MG63 (cell line): ENCODE results near the gene L2HGDH. TPM values are rescaled to one million over a fixed set of nuclear protein-coding genes. Genes with fewer than 3 reads are reported as not detected.
"Not testable (repeated sequence)": the region's sequence is repeated elsewhere in the genome, so short reads cannot be mapped to it uniquely, and the experiment has no call there.

Experiments used
- DNase-seq: peaks from one replicate; pipeline ENCODE4 v3.0.0-alpha.2; 2020
- H3K27me3 ChIP-seq: fragments of 250-450 bp; sonication (Bioruptor Pico); 2 replicates; pipeline ENCODE4 v1.5.1; 2020; ENCODE audit warnings: mild to moderate bottlenecking, moderate library complexity
- H3K36me3 ChIP-seq: fragments of 250-450 bp; sonication (Bioruptor Pico); 2 replicates; pipeline ENCODE4 v1.5.1; 2020; ENCODE audit warnings: mild to moderate bottlenecking, moderate library complexity
- H3K4me3 ChIP-seq: fragments of 250-450 bp; sonication (Bioruptor Pico); 2 replicates; pipeline ENCODE4 v1.5.1; 2020; ENCODE audit warnings: mild to moderate bottlenecking, moderate library complexity
- H3K9me3 ChIP-seq: fragments of 250-450 bp; sonication (Bioruptor Pico); 2 replicates; pipeline ENCODE4 v1.5.1; 2020; ENCODE audit warnings: mild to moderate bottlenecking, moderate library complexity
- total RNA-seq: library from RNA; depleted of rRNA; stranded (reverse); fragments of >200 nt; shearing (Covaris generic); gene quantifications from 2 replicates; pipeline ENCODE4 v1.2.3, GENCODE V29; 2014; ENCODE audit warnings: low replicate concordance

The L2HGDH gene
- total RNA-seq, 1 experiment from 2014 or later, result 12.5 TPM

DNA sequence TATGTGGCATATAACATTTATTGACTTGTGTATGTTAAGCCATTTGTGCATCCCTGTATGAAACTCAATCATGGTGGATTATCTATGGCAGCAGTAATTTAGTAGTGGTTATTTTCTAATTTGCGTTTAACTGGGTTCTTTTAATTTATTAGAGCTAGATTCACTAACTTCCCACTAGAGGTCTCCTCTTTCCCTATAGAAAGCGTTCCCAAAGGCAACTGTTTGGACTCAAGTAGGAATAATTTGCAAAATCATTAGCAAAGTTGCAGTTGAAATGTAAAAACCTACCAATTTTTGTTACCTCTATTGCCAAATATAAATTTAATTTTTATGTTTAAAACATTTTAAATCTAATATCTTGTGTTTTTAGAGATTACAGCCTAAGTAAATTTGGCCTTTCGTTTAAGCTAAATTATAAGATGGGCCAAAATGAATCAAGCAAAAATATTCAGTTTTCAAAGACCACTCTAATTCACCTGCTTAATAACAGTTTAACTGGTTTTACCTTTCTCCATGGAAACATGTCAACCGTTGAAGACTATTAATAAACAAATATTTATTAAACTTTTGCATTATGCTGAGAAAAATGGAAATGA, 6.1 kb upstream of the L2HGDH start:
- Histone ChIP-seq H3K4me3 (no peak overlapping the region), H3K36me3 (no peaks in the 10 kb centered on the region), H3K9me3 (no peaks in the 10 kb centered on the region), H3K27me3 (no peaks in the 10 kb centered on the region)
- DNase-seq, result no peak

DNA sequence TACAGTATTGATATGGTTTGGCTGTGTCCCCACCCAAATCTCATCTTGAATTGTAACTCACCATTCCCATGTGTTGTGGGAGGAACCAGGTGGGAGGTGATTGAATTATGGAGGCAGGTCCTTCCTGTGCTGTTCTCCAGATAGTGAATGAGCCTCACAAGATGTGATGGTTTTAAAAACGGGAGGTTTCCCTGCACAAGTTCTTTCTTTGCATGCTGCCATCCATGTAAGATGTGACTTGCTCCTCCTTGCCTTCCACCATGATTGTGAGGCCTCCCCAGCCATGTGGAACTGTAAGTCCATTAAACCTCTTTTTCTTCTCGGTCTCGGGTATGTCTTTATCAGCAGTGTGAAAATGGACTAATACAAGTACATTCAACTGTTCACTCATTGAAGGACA, 2.1 kb upstream of the L2HGDH start:
- H3K9me3 ChIP-seq, DNase-seq, H3K4me3 ChIP-seq, H3K36me3 ChIP-seq, H3K27me3 ChIP-seq: not testable (repeated sequence)

DNA sequence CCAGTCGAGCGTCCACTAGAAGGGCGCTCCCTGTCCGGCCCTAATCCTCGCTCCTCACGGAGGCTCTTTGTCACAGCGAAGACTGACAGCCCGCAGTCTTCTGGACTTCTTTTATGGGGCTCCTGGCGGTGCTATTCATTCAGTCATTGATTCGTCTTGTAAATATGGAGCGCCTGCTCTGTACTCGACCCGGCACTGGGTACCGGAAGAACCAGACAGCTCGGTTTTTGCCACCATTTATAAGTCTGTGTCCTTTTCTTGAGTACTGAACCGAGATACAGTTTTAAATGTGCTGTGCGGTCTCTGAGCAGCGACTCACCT, 665 bp upstream of the L2HGDH start:
- H3K27me3 ChIP-seq, result no peaks in the 10 kb centered on the region
- peak overlapping the region; percentile 82 for H3K4me3 ChIP-seq
- no peak for DNase-seq
- no peaks in the 10 kb centered on the region for H3K9me3 ChIP-seq
- H3K36me3 ChIP-seq, result no peaks in the 10 kb centered on the region

DNA sequence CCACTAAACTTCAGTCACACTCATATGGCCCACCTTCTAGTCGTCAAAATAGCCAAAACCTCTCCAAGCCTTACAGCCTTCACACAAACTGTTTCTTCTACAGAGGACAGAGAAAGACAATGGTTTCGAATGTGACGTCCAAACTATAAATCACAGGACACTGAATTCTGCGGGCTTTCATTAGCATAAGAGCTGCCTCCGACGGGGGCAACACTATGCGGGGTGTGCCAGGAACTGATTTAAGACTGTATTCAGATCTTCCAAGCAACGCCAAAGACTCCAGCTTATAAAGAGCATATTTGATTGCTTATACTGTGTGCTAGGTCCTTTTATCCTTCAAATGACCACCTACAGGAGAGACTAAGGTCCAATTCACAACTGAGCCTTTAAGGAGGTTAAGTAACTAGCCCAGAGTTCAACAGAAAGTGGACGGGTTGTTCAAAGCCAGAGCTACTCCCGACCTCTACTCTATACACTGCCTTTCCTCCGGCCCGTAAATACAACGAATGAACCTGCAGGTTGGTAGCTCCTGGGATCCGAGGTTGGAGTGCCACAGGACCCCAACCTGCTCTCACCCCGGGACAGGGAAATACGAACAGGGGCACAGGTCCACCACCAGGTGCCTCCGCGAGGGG, 575 bp downstream of the L2HGDH start:
- H3K27me3 ChIP-seq, result no peaks in the 10 kb centered on the region
- peak overlapping the region; percentile 82 for H3K4me3 ChIP-seq
- H3K36me3 ChIP-seq, result no peaks in the 10 kb centered on the region
- no peak for DNase-seq
- H3K9me3 ChIP-seq, result no peaks in the 10 kb centered on the region

DNA sequence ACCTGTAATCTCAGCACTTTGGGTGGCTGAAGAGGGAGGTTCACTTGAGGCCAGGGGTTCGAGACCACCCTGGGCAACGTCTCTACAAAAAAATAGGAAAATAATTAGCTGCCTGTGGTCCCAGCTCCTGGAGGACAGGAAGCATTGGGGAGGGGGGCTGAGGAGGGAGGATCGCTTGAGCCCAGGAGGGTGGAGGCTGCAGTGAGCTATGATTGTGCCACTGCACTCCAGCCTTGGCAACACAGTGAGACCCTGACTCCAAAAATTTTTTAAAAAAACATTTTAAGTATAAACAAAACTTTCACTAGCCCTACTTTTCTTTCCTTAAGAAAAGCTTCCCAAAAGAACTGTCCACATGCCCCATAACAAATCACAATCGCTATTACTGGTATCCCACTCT, 1.6 kb downstream of the L2HGDH start:
- no peaks in the 10 kb centered on the region for H3K36me3 ChIP-seq
- no peaks in the 10 kb centered on the region for H3K9me3 ChIP-seq
- H3K27me3 ChIP-seq, result no peaks in the 10 kb centered on the region
- H3K4me3 ChIP-seq, result peak overlapping the region; percentile 82
- no peak for DNase-seq

DNA sequence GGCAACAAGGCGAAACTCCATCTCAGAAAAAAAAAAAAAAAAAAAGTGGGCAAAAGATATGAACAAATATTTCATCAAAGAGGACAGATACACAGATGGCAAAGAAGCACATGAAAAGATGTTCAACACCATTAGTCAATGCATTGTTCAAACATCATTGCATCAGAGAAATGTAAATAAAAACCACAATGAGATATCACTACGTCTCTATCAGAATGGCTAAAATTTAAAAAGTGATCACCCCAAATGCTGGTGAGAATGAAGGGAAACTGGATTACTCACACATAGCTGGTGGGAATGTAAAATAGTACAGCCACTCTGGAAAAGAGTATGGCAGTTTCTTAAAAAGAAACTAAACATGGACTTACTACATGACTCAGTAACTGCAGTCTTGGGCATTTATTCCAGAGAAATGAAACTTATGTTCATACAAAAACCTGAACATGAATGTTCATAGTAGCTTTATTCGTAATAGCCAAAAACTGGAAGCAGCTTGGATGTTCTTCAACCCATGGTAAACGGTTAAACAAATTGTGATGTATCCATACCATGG, 3.6 kb downstream of the L2HGDH start:
- no peaks in the 10 kb centered on the region for H3K27me3 ChIP-seq
- no peak overlapping the region for H3K4me3 ChIP-seq
- no peaks in the 10 kb centered on the region for H3K36me3 ChIP-seq
- DNase-seq, result no peak
- H3K9me3 ChIP-seq, result no peaks in the 10 kb centered on the region

DNA sequence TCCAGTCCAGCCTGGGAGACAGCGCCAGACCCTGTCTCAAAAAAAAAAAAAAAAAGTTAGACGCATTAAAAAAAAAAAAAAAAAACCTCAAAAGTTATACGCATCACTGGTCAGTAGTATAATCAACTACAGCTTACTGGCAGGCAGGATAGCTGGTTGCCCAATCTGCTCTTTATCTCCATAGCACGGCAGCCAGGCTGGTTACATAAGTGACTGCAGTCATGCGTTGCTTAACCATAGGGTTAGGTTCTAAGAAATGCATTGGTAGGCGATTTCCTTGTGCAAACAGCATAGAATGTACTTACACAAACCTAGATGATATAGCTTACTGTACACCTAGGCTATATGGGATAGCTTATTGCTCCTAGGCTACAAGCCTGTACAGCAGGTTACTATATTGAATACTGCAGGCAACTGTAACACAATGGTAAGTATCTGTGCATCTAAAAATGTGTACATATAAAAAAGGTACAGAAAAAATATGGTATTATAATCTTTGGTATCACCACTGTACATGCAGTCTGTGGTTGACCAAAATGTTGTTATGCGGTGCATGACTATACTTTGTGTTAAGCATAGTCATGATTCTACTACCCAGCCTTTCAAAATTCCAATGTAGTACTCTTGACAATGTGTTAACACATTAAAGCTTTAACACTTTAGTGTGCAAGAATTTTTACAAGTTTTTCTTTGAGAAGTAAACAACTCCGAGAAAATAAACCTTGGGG, 8.1 kb downstream of the L2HGDH start:
- H3K36me3 ChIP-seq, result no peaks in the 10 kb centered on the region
- DNase-seq, result peak; percentile 5
- no peak overlapping the region for H3K4me3 ChIP-seq
- H3K9me3 ChIP-seq, result no peaks in the 10 kb centered on the region
- no peaks in the 10 kb centered on the region for H3K27me3 ChIP-seq

DNA sequence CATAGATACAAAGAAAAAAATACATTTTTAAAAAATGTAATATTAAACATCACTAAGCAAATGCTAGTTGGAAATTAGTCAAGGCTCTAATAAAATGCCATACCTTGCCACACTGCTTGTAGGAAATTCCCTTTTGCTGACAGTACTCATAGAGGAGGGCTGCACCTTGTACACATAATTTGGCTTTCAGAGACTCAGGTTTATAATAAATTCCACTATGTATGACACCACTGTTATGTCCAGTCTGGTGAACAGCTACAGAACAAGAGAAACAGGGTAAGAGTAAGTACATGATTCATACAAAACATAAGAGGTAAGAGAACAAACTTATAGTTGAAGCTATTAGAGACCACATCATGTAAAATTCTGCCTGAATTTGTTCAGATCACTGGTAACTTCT, 10.1 kb downstream of the L2HGDH start:
- no peaks in the 10 kb centered on the region for H3K36me3 ChIP-seq
- no peak overlapping the region for H3K4me3 ChIP-seq
- no peak for DNase-seq
- H3K27me3 ChIP-seq, result no peaks in the 10 kb centered on the region
- H3K9me3 ChIP-seq, result no peaks in the 10 kb centered on the region

DNA sequence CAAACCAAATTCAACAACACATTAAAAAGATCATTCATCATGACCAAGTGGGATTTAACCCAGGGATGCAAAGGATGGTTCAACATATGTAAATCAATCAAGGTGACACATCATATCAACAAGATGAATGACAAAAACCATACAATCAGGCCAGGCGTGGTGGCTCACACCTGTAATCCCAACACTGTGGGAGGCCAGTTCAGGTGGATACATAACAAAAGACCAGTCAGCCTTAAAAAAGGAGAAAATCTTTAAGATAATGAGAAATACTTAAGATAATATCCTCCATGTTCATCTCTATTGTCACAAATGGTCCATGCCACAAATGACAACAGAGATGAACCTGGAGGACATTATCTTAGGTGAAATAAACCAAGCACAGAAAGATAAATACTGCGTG, 12.4 kb downstream of the L2HGDH start:
- Histone ChIP-seq H3K9me3 (no peaks in the 10 kb centered on the region), H3K4me3 (no peak overlapping the region), H3K36me3 (no peaks in the 10 kb centered on the region), H3K27me3 (no peaks in the 10 kb centered on the region)
- DNase-seq, result no peak

DNA sequence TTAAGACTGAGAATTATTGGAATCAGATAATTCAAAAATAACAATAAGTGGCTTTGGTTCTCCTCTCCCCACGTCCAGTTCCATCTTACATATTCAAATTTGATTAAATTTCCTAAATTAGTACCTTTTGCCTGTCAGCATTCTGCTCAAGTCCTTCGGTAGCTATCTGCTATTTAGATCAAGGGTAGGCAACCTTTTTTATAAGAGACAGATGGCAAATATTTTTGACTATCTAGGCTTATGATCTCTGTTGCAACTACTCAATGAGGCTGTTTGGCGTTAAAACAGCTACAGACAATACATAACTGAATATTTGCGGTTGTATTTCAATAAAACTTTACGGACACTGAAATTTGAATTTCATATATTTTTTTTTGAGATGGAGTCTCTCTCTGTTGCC, 21.7 kb downstream of the L2HGDH start:
- Histone ChIP-seq H3K9me3 (no peaks in the 10 kb centered on the region), H3K27me3 (no peaks in the 10 kb centered on the region), H3K36me3 (no peaks in the 10 kb centered on the region), H3K4me3 (no peak overlapping the region)
- DNase-seq, result no peak

DNA sequence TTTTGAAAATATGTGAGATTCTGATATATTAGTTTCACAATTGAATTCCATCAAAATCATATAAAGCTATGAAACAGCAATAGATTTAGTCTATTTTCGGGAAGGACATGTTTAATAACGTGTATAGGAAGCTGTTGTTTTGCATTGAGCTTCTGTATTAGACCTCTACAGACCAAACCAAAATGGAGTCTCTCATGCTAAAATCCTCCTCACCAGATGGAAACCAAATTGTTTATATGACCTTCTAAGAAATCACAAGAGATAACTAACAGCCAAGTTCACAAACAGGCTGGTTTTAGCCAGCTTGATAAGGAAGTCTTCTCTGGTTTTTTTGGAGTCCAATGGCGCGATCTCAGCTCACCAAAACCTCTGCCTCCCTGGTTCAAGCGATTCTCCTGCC, 23.9 kb downstream of the L2HGDH start:
- DNase-seq, result no peak
- no peak overlapping the region for H3K4me3 ChIP-seq
- no peaks in the 10 kb centered on the region for H3K36me3 ChIP-seq
- no peaks in the 10 kb centered on the region for H3K9me3 ChIP-seq
- H3K27me3 ChIP-seq, result no peaks in the 10 kb centered on the region

DNA sequence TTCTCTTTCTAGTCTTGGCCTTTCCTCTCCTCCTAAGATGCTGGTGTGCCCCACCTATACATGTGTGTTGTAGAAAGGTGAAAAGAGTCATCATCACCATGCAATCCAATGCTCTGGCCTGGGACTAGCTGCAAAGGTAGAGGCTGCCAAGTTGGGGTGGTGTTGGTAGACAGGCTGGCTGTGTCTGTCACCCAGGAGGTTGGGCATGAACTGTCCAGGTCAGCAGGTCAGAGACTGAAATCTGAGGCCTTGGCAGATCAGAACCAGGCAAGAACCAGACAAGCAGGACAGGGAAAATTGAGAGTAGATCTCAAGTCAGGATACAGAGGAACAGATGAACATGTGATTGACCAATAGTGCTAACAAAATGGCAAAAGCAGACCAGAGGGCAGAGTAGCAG, 26.2 kb downstream of the L2HGDH start:
- Histone ChIP-seq H3K9me3 (no peaks in the 10 kb centered on the region), H3K4me3 (no peak overlapping the region), H3K27me3 (no peaks in the 10 kb centered on the region), H3K36me3 (no peaks in the 10 kb centered on the region)
- no peak for DNase-seq

DNA sequence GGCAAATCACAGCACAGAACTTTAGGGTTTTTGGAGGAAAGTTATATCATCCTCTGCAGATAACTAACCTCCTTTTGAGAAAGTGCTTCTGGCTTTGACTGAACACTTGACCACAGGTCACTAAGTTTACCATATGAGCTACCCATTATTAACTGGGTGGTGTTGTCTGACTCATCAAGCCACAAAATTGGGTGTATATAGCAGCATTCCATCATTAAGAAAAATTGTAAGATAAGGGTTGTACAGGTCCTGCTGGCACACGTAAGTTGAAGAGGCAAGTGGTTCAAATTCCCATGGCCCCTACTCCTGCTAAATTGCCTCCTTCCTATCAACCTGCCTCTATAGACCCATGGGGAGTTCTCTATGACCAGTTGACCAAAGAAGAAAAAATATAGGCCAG, 39.5 kb downstream of the L2HGDH start:
- Histone ChIP-seq H3K27me3 (no peaks in the 10 kb centered on the region), H3K36me3 (no peaks in the 10 kb centered on the region), H3K9me3 (no peaks in the 10 kb centered on the region), H3K4me3 (no peak overlapping the region)
- DNase-seq, result no peak

DNA sequence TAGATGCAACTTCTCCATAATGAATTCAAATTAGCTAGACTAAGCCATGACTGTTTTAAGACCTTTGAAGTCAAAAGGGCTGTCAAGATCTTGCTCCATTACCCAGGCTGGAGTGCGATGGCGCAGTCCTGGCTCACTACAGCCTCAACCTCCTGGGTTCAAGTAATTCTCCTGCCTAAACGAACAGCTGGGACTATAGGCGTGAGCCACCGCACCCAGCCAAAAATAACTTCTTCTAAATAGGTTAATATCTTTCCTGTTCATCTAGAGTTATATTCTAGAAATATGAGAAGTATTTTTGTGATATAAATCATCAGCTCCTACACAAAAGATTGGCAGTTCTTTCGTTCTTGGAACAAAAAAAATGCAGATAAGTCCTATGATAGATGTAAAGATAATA, 41.1 kb downstream of the L2HGDH start:
- H3K9me3 ChIP-seq, result no peaks in the 10 kb centered on the region
- H3K4me3 ChIP-seq, result no peak overlapping the region
- H3K36me3 ChIP-seq, result no peaks in the 10 kb centered on the region
- no peaks in the 10 kb centered on the region for H3K27me3 ChIP-seq
- DNase-seq, result no peak

DNA sequence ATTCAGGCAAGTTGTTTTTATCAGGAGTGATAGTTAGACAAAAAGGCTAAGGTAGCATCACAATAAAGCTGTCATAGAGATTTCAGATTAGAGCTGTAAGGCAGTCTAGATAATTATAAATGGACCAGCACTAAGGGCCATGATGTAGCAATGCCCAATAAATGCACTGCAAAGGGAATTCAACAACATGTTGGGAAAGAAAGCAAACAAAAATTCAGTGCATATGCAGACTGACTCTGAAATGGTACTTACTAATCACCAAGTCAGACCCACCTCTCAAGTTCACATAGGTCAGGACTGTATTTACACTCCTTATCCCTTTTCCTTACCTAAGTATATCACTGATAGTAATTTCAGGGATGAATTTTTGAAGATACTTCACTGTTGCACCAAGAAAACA, 47.0 kb downstream of the L2HGDH start:
- H3K36me3 ChIP-seq, result no peaks in the 10 kb centered on the region
- H3K9me3 ChIP-seq, result no peaks in the 10 kb centered on the region
- no peak for DNase-seq
- H3K4me3 ChIP-seq, result no peak overlapping the region
- H3K27me3 ChIP-seq, result no peaks in the 10 kb centered on the region

DNA sequence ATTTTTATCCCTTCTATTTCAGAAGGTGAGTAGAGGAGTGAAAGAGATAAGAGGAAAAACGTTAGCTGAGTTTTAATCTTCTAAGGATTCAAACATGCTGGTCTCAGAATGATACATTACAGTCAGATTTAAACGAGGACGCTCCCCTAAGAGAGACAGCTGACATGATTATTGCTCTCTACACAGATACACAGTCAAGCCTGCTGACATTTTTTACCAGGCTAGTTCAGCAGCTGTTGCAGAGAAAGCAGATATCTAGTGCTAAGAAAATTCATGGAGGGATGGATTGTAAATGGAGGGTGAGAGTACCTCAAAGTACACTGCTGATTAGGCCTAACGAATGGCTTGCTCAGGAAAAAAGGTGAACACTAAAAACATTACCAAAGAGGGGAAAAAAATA, 48.7 kb downstream of the L2HGDH start:
- Histone ChIP-seq H3K4me3 (no peak overlapping the region), H3K36me3 (no peaks in the 10 kb centered on the region), H3K9me3 (no peaks in the 10 kb centered on the region), H3K27me3 (no peaks in the 10 kb centered on the region)
- DNase-seq, result no peak

DNA sequence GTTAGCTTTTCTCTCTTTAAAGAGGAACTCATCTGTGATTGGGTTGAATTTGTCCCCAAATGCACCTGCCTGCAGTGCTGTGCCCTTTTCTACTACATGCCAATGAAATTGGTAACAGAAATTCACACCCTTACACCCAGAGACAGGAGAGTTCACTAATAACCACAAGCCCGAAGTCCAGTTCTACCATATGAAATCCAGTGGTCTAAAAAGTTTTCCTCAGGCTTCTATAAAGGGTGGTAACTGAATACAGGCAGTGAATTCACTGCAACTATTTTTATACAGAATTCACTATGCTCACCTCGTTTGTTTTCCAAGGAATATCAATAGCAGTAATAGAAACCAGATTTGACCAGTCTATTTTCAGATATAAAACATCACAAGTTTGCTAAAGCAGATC, 49.2 kb downstream of the L2HGDH start:
- no peaks in the 10 kb centered on the region for H3K36me3 ChIP-seq
- no peak overlapping the region for H3K4me3 ChIP-seq
- no peaks in the 10 kb centered on the region for H3K27me3 ChIP-seq
- no peaks in the 10 kb centered on the region for H3K9me3 ChIP-seq
- no peak for DNase-seq

DNA sequence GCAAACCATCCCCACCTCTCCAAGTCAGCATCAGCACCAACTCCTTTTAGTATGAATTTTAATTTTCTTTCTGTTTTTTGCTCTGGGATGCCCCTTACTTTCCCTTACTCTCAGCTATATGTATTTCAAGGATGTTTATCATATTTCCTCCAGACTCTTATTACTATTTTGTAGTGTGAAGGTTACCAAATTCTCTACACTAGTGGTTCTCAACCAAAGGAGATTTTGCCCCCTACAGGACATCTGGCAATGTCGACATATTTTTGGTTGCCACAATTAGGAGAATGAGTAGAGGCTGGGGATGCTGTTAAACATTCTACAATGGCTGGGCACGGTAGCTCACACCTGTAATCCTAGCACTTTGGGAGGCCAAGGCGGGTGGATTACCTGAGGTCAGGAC, 51.5 kb downstream of the L2HGDH start:
- H3K9me3 ChIP-seq, result no peaks in the 10 kb centered on the region
- peak; percentile 2 for DNase-seq
- no peaks in the 10 kb centered on the region for H3K36me3 ChIP-seq
- no peak overlapping the region for H3K4me3 ChIP-seq
- no peaks in the 10 kb centered on the region for H3K27me3 ChIP-seq
